NT2/D1 (cell line): ENCODE data around the gene CDH4.
"Not testable (repeated sequence)": the region's sequence is repeated elsewhere in the genome, so short reads cannot be mapped to it uniquely, and the experiment has no call there.

ENCODE experiments used
- DNase-seq: peaks from one replicate; pipeline ENCODE4 v3.0.0-alpha.2; 2011; ENCODE audit warnings: low read depth, low spot score
- H3K27me3 ChIP-seq: 2 replicates; pipeline ENCODE4 v1.6.0; 2011; ENCODE audit warnings: mild to moderate bottlenecking; ENCODE audit not compliant: insufficient read length, insufficient read depth
- H3K36me3 ChIP-seq: 2 replicates; pipeline ENCODE4 v1.6.1; 2011; ENCODE audit warnings: mild to moderate bottlenecking, low read length, mixed read lengths; ENCODE audit not compliant: insufficient read depth, insufficient read length
- H3K4me1 ChIP-seq: 2 replicates; pipeline ENCODE4 v1.5.1; 2011; ENCODE audit not compliant: insufficient read depth, insufficient read length
- H3K4me3 ChIP-seq: 2 replicates; pipeline ENCODE4 v1.5.1; 2011; ENCODE audit warnings: low read depth; ENCODE audit not compliant: insufficient read length
- H3K9ac ChIP-seq: 2 replicates; pipeline ENCODE4 v1.6.0; 2011; ENCODE audit warnings: low read depth; ENCODE audit not compliant: insufficient read length
- H3K9me3 ChIP-seq: 2 replicates; pipeline ENCODE4 v1.5.1; 2011; ENCODE audit warnings: mild to moderate bottlenecking, low read length; ENCODE audit not compliant: insufficient read depth
- SUZ12 ChIP-seq: IDR thresholded peaks from 2 replicates; pipeline ENCODE4 v1.6.1; 2011; ENCODE audit not compliant: insufficient read length, insufficient read depth; ENCODE audit errors: extremely low read depth
- YY1 ChIP-seq: IDR thresholded peaks from 2 replicates; pipeline ENCODE4 v1.6.1; 2011; ENCODE audit not compliant: insufficient read length, insufficient read depth
- ZNF274 ChIP-seq: IDR thresholded peaks from 2 replicates; pipeline ENCODE4 v1.6.1; 2011; ENCODE audit warnings: mild to moderate bottlenecking, low read depth, low read length

Gene CDH4

DNA sequence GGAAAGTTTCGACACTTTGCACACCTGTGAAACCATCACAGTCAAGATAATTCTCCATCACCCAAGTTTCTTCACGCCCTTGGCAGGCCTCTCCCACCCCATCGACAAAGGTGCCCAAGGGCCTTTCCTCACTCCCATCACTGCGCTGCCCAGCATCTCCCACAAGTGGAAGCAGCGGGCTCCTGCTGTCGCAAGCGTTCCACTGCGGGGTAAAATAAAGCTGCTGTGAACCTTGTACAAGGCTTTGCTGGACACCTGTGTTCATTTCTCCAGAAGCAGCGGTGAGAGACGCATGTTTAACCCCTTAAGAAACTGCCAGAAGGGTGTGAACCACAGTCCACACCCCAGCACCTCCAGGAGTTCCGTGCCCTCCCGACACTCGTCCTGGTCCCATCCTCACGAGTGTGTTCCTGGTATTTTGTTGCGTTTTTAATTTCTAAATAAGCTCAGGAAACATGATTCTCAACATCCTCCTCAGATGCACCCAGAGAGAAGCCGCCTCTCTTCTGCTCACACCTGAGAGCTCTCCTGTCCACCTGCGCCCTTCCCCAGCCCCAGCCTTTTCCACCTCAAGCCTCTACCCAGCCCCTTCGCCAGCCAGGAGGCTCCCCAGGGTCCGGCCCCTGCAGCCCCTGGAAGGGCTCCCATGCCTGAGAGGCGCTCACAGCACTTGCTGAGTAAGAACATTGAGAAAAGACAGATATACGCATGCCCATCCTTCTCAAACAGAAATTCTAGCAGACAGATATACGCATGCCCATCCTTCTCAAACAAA is 716.2 kb downstream of the CDH4 start:
- Histone ChIP-seq H3K4me1 (peaks cover 5% of the 10 kb centered on the region), H3K9ac (no peak overlapping the region), H3K27me3 (no peaks in the 10 kb centered on the region), H3K36me3 (peaks cover 16% of the 10 kb centered on the region), H3K9me3 (no peaks in the 10 kb centered on the region), H3K4me3 (no peak overlapping the region)
- DNase-seq, result no peak
- no peak for TF ChIP-seq ZNF274
- no peak for TF ChIP-seq SUZ12
- no peak for TF ChIP-seq YY1

DNA sequence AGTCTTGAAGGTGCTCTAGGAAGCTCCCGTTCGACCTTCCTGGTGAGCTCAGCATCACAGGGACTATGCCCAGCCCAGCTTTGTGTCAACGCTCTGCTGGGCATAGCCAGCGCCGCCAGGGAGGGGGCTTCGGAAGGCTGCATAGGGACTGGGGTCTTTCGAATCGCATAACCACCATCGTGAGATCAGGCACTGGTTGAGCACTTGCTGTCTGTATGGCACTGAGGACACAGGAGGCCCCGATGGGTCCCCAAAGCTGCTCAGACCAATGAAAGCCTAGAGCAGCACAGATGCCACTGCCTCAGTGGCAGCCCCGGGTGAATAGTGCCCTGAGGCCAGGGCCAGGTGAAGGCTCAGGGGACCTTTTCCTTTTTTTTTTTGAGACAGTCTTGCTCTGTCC is 716.9 kb downstream of the CDH4 start:
- H3K9me3 ChIP-seq, result no peaks in the 10 kb centered on the region
- peaks cover 5% of the 10 kb centered on the region for H3K4me1 ChIP-seq
- no peaks in the 10 kb centered on the region for H3K27me3 ChIP-seq
- H3K9ac ChIP-seq, result no peak overlapping the region
- H3K4me3 ChIP-seq, result no peak overlapping the region
- TF ChIP-seq ZNF274 (no peak), YY1 (no peak), SUZ12 (no peak)
- no peak for DNase-seq
- peaks cover 23% of the 10 kb centered on the region for H3K36me3 ChIP-seq

DNA sequence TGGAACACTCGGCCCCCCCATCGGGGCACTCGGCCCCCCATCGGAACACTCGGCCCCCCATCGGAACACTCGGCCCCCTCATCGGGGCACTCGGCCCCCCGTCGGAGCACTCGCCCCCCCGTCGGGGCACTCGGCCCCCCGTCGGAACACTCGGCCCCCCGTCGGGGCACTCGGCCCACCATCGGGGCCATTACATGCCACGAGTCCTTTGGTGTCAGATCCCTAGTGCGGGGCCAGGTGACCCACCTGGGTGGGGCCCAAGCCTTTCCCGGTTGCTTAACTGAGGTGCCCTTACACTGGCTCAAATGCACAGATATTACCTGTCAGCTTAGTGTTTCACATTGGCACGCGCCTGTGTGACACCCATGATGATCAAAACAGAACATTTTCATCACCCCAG is 717.7 kb downstream of the CDH4 start:
- H3K4me3 ChIP-seq, result no peak overlapping the region
- H3K27me3 ChIP-seq, result no peaks in the 10 kb centered on the region
- no peak overlapping the region for H3K9ac ChIP-seq
- peaks cover 5% of the 10 kb centered on the region for H3K4me1 ChIP-seq
- H3K36me3 ChIP-seq, result peaks cover 30% of the 10 kb centered on the region
- DNase-seq, result no peak
- TF ChIP-seq YY1 (no peak), SUZ12 (no peak), ZNF274 (no peak)
- no peaks in the 10 kb centered on the region for H3K9me3 ChIP-seq

DNA sequence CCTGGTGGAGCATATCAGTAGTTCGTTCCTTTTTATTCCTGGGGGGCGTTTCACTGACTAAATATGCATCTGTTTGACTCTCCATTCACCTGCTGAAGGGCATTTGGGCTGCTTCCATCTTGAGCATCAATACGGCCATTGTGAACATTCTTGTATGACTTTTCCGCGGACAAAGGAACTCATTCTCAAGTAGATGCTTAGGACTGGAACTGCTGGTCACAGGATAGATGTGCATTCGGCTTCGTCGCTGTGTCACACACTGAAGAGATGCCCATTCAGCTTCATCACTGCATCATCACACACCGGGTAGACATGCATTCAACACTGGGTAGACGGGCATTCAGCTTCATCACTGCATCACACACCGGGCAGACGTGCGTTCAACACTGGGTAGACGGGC is 718.3 kb downstream of the CDH4 start:
- no peaks in the 10 kb centered on the region for H3K27me3 ChIP-seq
- H3K36me3 ChIP-seq, result peaks cover 30% of the 10 kb centered on the region
- H3K4me3 ChIP-seq, result no peak overlapping the region
- TF ChIP-seq YY1 (no peak), SUZ12 (no peak), ZNF274 (no peak)
- H3K9me3 ChIP-seq, result no peaks in the 10 kb centered on the region
- no peak overlapping the region for H3K9ac ChIP-seq
- DNase-seq, result no peak
- H3K4me1 ChIP-seq, result peaks cover 3% of the 10 kb centered on the region

DNA sequence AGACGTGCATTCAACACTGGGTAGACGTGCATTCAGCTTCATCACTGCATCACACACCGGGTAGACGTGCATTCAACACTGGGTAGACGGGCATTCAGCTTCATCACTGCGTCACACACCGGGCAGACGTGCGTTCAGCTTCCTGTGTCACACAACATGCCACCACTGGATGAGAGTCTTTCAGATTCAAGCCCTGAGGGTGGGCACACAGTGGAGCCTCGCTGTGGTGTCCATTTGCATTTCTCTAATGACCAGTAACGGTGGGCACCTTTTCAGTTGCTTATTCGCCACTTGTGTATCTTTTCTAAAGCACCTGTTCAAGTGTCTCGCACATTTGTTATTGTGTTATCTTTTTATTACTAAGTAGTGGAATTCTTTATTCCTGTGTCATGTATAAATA is 719.5 kb downstream of the CDH4 start:
- DNase-seq, H3K4me3 ChIP-seq, H3K9ac ChIP-seq, H3K27me3 ChIP-seq, H3K9me3 ChIP-seq, H3K4me1 ChIP-seq: not testable (repeated sequence)
- H3K36me3 ChIP-seq, result peaks cover 36% of the 10 kb centered on the region

DNA sequence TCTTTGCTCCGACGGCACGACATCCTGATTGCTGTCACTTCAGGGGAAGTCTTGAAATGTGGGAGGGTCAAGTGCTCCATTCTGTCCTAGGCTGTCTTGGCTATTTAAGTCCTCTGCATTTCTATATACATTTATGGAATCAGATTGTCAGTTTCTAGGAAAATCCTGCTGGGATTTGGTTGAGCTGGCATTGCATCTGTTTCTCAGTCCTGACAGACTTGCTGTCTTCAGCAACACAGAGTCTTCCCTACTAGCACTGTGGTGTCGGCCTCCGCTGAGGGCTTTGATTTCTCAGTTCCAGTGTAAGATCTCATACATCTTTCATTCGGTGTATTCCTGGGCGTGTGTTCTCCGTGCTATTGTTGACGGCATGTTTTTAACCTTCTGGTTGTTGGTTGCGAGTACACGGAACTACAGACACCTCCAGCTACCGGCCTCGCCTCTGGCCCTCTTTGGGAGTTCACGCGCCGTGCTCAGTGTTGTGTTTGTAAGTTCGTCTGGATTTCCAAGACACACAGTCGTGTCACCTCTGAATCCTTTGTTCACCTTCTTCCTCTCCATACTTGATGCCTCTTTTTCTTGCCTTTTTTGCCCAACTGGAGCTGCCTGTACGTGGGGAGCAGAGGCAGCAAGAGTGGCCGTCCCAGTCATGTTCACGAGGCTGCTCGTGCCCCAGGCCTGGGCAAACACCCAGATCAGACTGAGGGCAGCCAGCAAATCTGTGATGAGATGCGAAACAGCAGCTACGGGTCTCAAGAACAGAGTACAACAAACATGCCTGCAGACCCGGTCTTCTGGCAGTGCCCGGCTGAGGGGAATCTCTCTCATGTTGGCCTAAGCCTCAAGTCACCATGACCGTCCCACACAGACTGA is 720.8 kb downstream of the CDH4 start:
- DNase-seq, result no peak

DNA sequence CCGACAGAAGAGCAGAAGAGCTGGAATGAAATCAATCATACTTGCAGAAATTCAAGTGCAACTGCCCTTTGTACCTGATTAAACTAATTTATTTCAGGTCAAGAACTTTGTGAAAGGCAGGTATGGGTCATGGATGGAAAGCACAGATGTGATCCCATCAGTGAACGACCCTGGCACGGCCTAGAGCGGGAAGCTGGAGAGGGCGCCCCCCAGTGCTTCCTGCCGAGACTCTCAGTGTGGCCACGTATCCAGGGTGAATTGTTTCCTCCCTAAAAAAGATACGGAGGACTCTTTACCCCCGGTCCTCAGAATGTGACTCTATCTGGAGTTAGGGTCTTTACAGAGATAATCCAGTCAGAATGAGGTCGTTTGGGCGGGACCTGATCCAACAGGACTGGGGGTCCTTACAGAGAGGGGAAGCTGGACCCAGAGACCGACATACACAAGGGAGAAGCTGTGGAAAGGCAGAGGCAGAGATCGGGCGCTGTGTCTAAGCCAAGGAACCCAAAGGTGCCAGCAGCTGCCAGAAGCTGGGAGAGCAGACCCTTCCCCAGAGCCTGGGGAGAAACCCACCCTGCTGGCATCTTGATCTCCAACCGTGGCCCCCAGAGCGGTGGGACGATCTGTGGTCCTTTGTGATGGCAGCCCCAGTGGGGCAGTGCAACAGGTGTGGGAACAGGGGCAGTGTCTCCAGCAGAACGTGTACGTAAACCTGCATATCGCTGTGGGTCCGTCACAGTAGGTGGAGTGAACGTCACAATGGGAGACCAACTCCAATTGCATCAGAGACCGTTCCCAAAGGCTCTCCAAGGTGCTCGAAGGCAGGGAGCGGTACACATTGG is 721.7 kb downstream of the CDH4 start:
- peaks cover 6% of the 10 kb centered on the region for H3K4me1 ChIP-seq
- no peak overlapping the region for H3K9ac ChIP-seq
- no peak overlapping the region for H3K4me3 ChIP-seq
- DNase-seq, result no peak
- no peaks in the 10 kb centered on the region for H3K9me3 ChIP-seq
- no peaks in the 10 kb centered on the region for H3K27me3 ChIP-seq
- TF ChIP-seq ZNF274 (no peak), SUZ12 (no peak), YY1 (no peak)
- peaks cover 45% of the 10 kb centered on the region for H3K36me3 ChIP-seq

More for the DNA sequence above, 720.8 kb downstream of the CDH4 start:
- no peaks in the 10 kb centered on the region for H3K9me3 ChIP-seq
- H3K4me1 ChIP-seq, result peaks cover 6% of the 10 kb centered on the region
- no peak overlapping the region for H3K4me3 ChIP-seq
- H3K27me3 ChIP-seq, result no peaks in the 10 kb centered on the region
- TF ChIP-seq SUZ12 (no peak), YY1 (no peak), ZNF274 (no peak)
- peaks cover 45% of the 10 kb centered on the region for H3K36me3 ChIP-seq
- no peak overlapping the region for H3K9ac ChIP-seq
